ENCODE data around the gene BCKDK. TPM values are rescaled to one million over a fixed set of nuclear protein-coding genes. Genes with fewer than 3 reads are reported as not detected.

Gene BCKDK
- total RNA-seq, 1 donor from 2014 or later: 44.5 TPM

DNA sequence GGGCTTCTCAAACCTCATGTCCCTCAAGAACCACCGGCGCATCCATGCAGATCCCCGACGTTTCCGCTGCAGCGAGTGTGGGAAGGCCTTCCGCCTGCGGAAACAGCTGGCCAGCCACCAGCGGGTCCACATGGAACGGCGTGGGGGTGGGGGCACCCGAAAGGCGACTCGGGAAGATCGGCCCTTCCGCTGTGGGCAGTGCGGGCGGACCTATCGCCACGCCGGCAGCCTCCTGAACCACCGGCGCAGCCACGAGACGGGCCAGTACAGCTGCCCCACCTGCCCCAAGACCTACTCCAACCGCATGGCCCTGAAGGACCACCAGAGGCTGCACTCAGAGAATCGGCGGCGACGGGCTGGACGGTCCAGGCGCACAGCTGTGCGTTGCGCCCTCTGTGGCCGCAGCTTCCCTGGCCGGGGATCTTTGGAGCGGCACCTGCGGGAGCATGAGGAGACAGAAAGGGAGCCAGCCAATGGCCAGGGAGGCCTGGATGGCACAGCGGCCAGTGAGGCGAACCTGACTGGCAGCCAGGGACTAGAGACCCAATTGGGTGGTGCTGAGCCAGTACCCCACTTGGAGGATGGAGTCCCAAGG is 28.1 kb upstream of the BCKDK start:
- DNase-seq (ENCODE audit: low read depth): no peak

DNA sequence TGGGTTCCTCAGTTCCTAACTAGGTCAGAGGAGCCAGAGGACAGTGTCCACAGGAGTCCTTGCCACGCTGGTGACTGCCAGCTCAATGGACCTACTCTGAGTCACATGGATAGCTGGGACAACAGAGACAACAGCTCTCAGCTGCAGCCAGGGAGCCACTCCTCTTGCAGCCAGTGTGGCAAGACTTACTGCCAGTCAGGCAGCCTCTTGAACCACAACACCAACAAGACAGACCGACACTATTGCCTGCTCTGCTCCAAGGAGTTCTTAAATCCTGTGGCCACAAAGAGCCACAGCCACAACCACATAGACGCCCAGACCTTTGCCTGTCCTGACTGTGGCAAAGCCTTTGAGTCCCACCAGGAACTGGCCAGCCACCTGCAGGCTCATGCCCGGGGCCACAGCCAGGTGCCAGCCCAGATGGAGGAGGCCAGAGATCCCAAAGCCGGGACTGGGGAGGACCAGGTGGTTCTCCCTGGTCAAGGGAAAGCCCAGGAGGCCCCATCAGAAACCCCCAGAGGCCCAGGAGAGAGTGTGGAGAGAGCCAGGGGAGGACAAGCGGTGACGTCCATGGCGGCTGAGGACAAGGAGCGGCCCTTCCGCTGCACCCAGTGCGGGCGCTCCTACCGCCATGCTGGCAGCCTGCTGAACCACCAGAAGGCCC is 27.3 kb upstream of the BCKDK start:
- no peak for DNase-seq (ENCODE audit: low read depth)

DNA sequence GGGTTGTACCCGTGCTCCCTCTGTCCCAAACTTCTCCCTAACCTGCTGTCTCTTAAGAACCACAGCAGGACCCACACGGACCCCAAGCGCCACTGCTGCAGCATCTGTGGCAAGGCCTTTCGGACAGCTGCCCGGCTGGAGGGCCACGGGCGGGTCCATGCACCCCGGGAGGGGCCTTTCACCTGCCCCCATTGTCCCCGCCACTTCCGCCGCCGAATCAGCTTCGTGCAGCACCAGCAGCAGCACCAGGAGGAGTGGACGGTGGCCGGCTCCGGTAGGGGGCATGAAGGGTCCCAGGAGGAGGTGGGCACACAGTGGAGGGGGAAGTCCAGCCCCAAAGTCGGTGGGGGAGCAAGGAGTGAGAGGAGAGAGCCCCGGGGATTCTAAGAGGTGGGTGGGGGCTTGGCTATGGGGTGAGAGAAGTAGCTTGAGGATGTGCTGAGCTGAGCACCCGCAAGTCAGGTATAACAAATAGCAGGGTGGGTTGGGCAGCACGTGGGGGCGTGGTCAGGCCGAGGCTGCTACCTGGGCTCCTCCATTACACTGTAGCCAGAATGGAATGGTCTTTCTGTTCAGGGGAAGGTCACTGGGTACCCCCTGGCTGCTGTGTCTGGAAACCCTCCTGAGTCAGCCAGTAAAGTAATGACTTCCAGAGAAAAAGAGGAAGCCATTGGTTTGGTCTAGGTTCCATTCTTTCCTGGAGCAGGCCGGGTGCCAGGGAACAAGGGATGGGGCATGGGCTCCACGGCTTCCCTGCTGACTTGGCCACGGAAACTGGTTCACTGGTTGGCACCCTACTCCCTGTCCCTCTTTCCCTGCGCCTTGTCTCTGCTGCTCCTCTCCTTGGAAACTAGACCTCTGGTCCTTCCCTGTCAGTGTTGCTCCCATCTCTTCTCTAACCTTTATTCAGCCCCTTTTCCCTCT is 26.5 kb upstream of the BCKDK start:
- no peak for DNase-seq (ENCODE audit: low read depth)

DNA sequence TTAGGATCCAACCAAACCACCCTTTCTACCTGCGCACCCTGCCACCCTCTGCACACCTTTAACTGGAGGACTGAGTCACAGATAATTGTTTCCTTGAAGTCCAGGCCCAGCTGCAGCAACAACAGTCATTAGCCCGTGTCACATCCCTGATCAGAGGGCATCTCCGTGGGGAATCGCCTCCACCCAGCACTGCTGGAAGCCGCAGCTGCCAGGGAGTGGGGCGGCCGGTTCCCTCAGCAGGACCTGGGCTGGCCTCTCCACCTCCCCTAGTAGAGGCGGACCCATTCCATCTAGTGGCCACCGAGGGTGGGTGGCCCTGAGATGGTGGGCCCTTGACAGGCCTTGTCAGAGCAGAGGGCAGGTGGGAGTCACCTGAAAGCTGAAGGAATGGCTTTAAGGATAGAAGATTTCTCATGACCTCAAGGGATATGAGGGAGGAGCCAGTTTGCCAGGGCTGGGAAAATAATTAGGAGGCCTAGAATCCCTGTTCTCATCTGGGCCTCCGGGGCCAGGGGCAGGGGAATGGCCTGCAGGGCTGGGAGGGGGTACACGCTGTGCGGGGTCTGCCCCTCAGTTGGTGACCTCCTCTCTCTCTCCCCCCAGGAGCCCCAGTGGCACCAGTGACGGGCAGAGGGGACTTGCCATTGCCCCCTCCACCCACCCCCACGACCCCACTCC is 25.7 kb upstream of the BCKDK start:
- no peak for DNase-seq (ENCODE audit: low read depth)

DNA sequence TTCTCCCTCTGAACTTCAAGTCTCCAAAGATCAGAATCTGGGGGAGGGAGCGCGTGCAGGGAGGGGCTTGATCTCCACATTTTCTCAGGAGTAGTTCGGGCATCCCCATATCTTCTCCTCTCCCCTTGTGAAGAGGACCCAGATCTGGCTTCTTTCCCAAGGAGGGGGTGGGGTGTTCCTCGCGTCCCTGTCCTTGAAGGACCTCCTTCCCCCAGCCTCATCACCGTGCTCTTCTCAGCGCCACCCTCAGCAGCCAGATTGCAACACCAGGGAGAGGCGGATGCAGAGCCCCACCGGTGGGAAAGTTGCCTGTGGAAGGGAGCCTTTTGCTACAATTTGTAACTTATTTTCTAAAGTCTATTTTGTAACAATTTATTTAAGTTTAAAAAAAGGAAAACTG is 25.1 kb upstream of the BCKDK start:
- no peak for DNase-seq (ENCODE audit: low read depth)

DNA sequence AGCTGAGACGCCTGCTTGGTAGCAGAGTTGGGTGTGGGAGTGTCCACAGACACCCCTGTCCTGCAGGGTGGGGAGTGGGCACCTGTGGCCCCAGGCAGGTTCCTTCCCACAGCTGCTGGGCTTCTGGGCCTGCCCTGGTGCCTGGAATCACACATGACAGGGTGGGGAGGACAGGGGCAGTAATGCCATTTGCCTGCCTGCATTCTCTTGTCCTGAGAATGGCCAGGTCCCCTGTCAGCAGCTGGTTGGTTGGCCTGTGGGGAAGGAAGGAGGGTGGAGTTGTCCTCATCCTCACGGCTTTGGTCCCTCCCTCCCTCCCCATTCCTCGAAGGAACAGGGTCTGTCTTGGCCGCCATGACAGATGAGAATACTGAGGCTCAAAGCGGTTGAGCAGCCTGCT is 24.6 kb upstream of the BCKDK start:
- no peak for DNase-seq (ENCODE audit: low read depth)

DNA sequence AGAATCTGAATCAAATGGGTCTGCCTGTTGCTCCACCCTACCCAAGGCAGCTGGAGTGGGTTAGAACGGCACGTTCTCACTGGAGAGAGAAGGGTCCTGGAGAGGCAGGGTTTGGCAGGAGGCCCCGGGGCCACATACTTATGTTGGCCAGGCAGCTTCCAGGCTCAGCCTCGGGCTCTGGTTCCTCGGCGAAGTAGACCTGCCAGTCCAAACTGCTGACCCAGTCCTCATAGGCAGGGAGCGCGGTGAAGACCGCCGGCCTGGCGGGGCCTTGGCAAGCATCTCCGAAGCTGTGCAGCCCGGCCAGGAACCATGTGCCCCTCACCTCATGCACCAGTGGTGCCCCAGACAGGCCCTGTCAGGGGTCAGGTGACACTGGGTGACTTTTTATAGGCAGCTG is 24.2 kb upstream of the BCKDK start:
- DNase-seq (ENCODE audit: low read depth): no peak

DNA sequence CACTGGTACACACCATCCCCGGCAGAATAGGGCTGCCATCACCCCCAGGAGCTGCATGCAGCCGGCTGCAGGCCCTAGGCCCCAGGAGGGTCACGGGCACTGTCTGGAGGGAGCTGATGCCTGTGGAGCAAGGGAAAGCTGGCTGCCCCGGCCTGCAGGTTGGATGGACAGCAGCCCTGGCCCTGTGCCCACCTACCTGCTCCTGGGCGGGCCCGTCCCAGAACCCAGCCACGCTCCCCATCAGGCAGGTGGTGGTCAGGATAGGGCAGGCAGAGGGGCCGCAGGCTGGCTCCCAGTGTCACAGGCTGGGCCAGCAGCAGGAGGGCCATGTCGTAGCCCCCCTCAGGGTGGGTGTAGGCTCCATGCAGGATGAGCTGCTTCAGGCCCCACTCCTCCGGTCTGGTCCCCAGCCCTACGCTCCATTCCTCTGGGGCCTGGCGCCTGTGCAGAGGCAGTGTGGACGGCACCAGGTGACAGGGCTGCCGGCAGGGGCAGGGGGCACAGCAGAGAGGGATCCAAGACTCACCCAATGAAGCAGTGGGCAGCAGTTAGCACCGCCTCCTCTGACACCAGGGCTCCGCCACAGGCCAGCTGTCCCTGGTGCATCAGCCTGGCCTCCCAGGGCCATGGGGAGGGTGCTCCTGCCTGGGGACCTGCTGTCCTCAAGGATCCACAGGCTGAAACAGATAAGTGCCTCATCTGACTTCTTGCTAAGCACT is 23.4 kb upstream of the BCKDK start:
- no peak for DNase-seq (ENCODE audit: low read depth)

DNA sequence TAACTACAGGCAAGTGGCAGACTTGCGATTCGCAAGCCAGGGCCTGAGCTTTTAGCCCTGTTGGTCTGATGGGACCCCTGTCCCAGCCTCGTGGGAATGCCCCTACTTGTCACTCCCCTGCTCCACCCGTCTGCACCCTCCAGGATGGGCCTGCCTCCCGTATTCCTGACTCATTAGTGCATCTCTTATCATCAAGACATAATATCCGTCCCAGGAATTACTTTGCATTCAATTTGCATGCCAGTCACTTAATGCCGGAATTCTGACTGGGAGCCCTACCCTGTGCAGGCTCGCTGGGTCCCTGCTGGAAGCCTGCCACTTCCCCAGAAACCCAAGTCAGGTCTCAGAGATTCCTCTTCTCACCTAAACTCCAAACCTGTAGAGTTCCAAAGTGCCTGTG is 22.8 kb upstream of the BCKDK start:
- no peak for DNase-seq (ENCODE audit: low read depth)

DNA sequence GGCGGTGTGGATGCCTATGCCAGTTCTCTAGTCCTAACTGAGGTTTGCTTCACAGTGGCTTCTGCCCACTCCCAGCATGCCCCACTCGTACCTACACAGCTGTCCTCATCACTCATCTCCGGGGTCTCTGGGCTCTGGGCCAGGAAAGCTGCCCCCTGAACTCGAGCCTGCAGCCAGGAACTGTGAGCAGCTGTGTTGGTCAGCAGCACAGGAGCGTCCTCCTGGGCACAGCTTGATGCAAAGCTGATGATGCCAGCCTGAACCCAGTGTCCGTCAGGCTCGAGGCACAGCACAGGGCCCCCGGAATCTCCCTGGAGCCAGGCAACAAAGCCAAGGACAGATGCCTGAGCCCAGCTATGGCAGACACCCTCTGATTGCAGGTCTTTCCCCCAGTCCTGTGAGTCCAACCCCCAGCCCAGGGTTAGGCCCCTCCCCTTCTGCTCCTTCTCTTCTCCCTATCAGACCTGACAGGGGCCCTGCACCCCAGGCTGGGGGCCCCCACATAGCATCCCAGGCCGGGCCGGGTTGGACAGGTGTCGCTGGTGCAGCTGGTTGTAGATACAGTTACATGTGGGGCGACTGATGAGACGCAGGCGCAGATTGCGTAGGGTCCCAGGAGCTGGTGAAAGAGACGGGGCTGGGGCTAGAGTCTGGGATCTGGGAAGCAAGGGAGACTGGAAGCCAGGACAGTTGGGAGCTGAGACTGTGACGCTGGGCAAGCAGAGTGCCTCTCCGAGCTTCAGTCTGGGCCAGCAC is 22.1 kb upstream of the BCKDK start:
- DNase-seq (ENCODE audit: low read depth): no peak

DNA sequence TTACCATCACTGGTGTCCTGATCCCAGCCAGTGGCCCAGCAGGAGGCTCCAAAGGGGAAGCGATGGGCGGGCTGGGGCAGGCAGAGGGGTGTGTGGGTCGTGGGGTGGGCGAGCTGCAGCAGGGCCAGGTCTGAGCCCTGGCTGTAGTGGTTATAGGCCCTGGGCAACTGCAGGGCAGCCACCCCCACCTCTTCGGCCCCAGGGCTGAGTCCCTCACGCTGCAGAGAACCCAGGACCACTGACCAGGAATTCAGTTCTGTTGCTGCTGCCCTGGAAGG is 21.6 kb upstream of the BCKDK start:
- no peak for DNase-seq (ENCODE audit: low read depth)

DNA sequence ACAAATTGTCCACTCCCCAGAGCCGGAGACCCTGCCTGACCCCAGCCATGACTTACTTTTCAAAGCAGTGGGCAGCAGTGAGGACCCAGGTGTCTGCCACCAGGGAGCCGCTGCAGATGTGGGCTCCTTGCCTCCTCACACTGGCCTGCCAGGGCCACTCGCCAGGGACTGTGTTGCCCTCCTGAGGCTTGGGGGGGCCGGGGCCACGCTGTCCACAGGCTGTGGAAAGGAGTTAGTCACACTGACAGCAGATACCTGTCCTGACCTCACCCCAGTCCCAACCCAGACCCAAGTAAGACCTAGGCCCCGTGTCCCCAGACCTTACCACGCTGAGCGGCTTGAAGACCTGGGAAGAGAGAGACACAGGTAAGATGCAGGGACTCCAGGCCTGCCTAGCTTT is 20.7 kb upstream of the BCKDK start:
- DNase-seq (ENCODE audit: low read depth): no peak

DNA sequence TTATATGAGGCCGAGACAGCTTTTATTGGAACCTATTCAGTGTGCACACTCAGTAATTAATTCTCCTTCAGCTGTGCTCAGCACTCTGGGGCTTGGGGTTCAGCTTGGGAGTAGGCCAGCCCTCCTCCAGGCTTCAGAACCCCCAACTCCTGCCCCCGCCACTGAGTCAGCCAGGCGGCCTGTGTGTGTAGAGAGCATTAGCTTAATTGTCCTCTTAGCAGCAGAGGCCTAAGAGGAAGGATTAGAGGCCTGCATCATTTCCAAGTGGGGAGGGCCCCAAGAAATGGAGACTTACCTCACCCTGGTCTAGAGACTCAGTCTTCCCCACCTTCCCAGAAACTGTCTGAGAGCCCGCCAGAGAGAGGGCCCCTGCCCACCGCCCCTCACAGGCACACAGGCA is 20.2 kb upstream of the BCKDK start:
- DNase-seq (ENCODE audit: low read depth): no peak

DNA sequence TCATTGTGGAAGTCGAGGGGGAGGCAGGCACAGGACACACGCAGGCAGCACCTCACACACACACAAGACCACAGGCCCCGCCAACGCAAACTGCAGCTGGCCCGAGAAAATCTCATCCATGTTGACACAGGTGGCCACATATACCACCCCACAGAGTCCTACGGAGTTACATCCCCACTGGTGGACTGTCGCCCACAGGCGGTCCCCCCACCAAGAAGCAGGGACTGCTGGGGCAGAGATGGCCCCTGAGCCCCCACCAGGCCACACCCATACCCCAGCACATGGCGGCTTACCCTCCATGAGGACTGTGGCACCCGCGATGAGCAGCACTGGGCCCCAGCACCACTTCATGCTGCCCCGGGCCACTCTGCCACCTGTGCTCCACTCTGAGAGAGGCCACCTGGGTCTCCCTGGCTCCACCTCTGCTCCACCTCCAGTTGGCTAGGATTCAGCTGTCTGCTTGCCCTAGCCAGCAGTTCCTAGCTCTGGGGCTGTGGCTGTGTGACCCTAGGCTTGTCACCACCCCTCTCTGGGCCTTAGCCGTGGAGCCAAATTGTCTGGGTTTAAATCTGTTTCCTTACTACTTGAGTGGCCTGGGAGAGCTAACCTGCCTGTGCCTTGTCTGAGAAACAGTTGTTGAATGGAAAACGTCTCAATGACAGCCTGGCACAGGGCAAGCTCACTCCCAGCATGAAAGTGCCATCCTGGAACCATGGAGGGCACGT is 19.6 kb upstream of the BCKDK start, which contains the start of gene PRSS53:
TSS of gene PRSS53 (minus strand) at position 485 of the 725 bp plus-strand sequence. CDS start at position 351, 134 bp downstream.
- no peak for DNase-seq (ENCODE audit: low read depth)

DNA sequence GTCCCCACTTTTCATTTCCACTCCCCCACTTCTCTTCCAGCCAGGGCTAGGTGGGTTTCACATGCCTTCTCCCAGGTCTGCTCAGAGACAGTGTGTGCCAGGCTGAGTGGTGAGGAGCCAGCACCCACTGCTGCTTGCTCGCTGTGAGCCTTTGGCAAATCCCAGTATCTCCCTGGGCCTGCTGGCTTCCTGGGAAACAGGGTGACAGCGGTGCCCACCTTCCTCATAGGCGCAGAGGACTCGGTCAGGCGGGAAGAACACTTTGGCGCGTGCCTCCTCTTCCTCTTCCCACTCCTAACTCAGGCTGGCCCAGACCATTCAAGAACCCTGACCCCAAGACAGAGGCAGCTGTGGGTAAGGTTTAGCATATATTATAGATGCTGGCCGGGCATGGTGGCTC is 19.0 kb upstream of the BCKDK start:
- DNase-seq (ENCODE audit: low read depth): no peak

DNA sequence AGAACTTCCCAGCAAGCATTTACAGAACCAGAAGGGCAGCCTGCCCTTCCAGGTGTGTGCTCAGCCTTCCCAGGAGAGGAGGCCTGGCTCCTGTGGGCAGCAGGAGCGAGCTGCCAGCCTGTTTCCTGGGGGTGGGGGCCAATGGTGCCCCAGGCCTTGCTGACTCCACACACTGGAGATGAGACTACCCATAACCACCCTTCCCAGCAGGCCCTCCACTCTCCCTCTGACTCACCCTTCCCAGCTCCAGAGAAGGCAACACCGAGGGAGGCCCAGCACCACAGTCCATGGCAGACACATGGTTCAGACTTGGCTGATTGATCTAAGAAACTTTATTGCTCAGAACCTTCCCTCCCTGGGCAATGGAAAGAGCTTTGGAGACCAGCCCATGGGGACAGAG is 17.6 kb upstream of the BCKDK start:
- peak; percentile 31 for DNase-seq (ENCODE audit: low read depth)

DNA sequence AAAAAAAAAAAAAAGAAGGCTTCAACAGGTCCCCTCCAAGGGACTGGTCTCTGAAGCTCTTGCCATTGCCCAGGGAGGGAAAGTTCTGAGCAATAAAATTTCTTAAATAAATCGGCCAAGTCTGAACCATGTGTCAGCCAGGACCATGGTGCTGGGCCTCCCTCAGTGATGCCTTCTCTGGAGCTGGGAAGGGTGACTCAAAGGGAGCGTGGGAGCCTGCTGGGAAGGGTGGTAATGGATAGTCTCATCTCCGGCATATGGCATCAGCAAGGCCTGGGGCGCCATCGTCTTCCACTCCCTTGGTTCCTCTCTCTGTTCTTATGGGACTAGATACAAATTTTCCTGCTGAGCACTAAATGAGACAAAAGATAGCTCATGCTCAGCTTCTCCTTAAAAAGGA is 15.9 kb upstream of the BCKDK start:
- no peak for DNase-seq (ENCODE audit: low read depth)

DNA sequence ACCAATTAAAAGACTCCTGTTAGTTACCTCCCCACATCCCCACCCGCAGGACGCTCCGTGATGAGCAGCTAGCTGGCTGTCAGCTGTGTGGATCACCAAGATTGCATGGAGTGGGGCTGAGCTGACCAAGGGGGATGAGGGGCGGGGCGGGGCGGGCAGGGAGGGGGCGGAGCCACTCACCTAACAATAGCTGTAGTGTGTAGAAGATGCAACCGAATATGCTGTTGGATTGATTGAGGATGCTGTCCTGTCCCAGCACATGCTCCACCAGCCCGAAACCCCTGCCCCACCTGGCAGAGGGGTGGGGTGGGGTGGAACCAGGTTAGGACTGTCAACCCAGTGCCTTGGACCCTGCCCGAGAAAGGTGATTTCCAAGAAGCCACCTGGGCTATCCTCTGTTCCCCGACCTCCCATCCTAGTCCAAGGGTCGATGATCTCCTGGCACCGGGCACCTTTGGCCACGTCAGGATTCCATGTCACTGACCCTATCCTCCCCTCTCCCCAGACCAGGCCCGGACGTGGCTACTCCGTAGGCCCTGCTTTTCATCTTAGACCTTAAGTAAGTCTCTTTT is 15.0 kb upstream of the BCKDK start:
- DNase-seq (ENCODE audit: low read depth): no peak

DNA sequence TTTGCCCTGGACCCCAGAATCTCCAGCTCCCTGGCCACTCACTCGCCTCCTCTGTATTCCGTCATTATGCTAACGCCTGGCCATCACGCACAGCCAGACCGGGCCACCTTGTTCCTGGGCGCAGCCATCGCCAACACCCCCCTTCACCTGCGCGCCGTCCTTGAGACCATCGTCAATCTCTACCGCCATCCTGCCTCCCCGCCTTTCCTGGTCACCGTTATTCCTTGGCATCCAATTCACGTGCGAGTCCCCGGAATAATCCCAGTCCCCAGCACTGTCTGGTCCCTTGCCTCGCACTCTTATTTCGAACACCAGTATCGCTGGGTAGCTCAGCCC is 14.1 kb upstream of the BCKDK start:
- no peak for DNase-seq (ENCODE audit: low read depth)

DNA sequence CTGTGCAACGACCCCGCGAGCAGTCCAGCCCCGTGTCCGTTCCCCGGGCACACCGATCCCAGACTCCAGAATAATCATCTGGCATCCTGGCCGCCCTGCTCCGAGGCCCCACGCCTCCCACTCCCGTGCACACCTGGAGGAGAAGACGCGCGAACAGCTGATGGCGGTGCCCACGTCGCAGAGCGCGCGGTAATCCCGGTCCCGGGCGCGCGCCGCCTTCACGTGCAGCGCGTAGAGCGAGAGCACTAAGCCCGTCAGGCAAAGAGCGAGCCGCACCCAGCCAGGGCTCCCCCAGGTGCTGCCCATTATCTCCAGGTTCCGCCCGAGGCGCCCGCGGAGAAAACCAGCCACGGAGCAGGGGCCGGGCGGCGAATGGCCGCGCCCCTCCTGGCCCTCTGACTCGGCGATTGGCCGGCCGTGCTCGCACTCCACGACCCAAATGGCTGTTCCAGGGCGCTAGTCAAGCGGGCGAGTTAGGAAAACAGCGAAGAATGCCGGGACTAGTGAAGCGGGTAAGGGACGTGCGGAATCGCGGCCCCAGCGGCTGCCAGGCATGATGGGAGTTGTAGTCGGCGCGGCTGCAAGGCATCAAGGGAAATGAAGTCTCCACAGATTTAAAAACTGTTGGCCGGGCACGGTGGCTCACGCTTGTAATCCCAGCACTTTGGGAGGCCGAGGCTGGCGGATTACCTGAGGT is 13.6 kb upstream of the BCKDK start, which contains the start of gene VKORC1:
TSS of gene VKORC1 (minus strand) at position 374 of the 697 bp plus-strand sequence. CDS start at position 306, 68 bp downstream.
- DNase-seq (ENCODE audit: low read depth): peak; percentile 93

Measured in renal cortical epithelial cell (primary cell).